GM19395 (cell line): ENCODE measurements around the gene FAM228B.
"Not testable (repeated sequence)": the region's sequence is repeated elsewhere in the genome, so short reads cannot be mapped to it uniquely, and the experiment has no call there.

Experiments
- ATAC-seq: cut with Tn5 transposase; IDR thresholded peaks from one replicate; pipeline ENCODE4 v1.9.1; 2021; ENCODE audit warnings: mild to moderate bottlenecking, moderate library complexity; ENCODE audit not compliant: unreplicated experiment

Gene FAM228B

GRCh38 chr2:24101992-24102391, 21.3 kb upstream of the FAM228B start:
- ATAC-seq = no peak

DNA sequence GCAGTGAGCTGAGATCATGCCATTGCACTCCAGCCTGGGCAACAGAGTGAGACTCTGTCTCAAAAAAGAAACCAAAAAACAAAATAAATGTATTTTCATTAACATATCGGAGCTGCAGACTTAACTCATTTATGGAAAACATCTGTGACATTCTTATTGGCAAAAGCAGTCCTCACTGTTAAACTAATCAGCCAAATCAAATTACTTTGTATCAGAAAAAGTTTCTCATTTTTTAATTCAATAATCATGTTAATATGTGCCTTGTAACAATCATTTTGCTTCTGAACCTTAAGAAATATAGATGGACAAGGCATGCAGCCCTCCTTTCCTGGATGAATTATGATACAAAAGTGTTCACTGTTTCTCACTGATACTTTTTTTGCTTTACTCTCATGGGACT, 20.6 kb upstream of the FAM228B start:
- no peak for ATAC-seq

DNA sequence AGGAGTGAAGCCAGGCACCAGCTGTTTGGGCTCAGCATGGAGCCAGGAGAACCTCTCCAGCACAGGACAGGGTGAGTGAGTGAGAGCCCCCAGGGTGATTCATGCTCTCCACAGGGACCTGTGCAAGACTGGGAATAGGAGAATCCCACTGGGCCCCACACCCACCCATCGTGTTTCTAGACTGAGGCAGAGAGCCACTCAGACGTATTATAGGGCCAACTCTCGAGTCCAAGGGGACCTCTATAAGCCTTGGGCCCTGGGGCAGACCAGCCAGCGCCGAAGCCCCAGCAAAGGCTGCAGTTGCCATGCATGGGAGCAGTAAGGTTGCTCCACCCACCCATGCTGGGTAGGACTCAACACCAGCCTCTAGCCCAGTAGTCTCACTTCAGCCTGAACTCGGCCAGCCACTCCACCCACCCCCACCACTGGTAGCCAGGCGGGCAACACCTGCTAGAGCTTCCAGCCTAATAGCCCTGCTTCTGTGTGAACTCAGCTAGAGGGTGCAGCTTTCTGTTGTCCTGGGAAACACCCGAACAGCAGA, 19.1 kb upstream of the FAM228B start:
- ATAC-seq = no peak

GRCh38 chr2:24104906-24105305, 18.4 kb upstream of the FAM228B start:
- ATAC-seq = no peak

DNA sequence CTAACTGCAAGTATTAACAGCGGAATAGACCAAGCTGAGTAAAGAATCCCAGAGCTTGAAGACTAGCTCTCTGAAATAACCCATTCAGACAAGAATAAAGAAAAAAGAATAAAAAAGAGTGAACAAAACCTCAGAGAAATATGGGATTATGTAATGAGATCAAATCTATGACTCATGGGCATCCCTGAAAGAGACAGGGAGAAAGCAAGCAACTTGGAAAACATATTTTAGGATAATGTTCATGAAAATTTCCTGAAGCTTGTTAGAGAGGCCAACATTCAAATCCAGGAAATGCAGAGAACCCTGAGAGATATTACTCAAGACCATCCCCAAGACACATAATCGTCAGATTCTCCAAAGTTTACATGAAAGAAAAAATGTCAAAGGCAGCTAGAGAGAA, 17.5 kb upstream of the FAM228B start:
- ATAC-seq = no peak

GRCh38 chr2:24106786-24107185, 16.5 kb upstream of the FAM228B start:
- ATAC-seq = no peak

DNA sequence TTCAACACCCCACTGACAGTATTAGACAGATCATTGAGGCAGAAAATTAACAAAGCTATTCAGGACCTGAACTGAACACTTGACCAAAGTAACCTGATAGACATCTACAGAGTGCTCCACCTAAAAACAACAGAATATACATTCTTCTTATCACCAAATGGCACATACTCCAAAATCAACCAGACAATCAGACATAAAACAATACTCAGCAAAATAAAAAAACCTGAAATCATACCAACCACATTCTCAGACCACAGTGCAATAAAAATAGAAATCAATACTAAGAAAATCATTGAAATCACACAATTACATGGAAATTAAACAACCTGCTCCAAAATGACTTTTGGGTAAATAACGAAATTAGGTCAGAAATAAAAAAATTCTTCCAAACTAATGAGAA, 15.9 kb upstream of the FAM228B start:
- no peak for ATAC-seq

- not testable (repeated sequence) for ATAC-seq
Measured at GRCh38 chr2:24109431-24109830, 13.8 kb upstream of the FAM228B start.

- no peak for ATAC-seq
Measured at GRCh38 chr2:24110660-24111303, 12.5 kb upstream of the FAM228B start.

DNA sequence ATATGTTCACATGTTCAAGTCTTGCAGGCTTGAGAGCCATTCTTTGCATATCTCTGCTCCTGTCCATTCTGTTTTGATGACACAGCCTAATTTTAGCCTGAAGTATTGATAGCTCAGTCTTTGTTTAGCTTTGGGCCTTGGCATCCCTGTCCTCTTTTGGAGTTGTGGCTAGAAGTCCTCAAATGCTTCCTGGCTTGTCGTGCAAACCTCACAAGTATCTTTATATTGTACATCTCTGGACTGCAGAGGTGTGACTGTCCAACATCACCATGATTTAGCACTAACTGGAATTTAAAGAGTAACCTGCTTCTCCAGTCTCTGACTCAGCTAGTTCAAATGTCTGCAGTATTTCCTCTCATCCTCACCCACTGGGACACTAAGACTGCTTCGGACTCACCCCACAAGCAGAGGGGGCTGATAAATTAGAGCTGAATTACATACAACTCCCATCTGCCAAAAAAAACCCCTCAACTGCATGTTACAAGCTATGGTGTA, 11.8 kb upstream of the FAM228B start:
- ATAC-seq = no peak

DNA sequence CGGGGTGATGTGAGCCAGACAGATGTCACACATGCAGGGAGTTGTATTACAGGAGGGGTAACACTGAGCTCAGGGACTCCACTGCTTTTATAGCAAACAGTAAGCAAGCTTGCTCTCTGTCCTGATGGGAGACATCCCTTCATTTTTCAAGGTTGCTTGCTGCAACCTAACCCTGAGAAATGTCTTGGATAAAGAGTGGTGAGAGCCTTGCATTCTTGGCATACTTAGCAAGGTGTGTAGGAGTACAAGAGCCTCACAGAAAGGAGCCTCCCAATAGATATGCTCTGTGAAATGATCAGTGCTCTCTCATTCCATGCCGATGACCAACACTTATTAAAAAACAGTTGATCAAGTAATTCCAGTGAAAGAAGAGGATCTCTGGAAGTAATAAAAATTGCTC, 8.2 kb upstream of the FAM228B start:
- ATAC-seq = no peak

DNA sequence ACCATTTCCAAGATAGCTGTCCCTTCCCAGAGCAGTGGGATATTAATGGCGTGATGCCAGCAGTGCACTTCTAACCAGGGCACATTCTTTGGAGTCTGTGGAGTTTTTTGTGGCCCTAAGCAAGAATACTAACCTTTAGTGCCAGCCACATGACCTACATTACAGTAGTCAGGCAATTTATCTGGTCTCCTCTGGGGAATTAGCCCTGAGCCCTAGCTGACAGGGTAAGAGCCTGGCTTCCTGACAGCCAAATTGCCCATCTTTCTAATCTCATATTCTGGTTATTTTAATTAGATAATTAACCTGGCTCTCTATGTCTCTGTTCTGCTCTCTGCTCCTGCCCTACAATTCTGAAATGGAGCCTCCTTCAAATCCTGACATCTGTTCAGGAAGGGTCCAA, 5.4 kb upstream of the FAM228B start:
- no peak for ATAC-seq

DNA sequence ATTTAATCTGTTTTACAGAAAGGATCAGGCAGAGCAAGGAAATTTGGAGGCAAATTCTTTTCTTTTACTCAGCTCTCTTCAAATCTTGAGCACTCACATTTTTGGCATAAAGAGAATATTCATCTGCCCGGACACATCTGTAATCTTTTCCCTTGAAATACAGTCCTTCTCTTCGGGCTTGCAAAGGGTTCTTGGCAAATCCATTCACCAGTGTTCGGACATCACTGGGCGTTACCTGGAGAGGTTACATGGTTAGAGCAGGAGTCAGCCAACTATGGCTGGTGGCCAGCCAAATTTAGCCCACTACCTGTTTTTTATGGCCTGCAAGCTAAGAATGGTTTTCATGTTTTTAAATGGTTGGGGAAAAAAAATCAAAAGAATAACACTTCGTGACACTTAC, 2.2 kb upstream of the FAM228B start:
- ATAC-seq = no peak

DNA sequence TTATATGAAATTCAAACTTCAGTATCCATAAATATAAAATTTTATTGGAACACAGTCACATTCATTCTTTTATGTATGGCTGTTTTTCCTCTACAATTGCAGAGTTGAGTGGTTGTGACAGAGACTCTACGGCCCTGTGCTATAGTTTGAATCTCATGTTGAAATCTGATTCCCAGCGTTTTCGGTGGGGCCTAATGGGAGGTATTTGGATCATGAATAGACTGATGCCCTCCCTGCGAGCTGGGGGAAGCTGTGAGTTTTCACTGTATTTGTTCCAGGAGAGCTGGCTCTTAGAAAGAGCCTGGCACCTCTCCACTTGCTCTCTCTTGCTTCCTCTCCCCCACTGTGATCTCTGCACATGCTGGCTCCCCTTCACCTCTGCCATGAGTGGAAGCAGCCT, 1.8 kb upstream of the FAM228B start:
- ATAC-seq = no peak

DNA sequence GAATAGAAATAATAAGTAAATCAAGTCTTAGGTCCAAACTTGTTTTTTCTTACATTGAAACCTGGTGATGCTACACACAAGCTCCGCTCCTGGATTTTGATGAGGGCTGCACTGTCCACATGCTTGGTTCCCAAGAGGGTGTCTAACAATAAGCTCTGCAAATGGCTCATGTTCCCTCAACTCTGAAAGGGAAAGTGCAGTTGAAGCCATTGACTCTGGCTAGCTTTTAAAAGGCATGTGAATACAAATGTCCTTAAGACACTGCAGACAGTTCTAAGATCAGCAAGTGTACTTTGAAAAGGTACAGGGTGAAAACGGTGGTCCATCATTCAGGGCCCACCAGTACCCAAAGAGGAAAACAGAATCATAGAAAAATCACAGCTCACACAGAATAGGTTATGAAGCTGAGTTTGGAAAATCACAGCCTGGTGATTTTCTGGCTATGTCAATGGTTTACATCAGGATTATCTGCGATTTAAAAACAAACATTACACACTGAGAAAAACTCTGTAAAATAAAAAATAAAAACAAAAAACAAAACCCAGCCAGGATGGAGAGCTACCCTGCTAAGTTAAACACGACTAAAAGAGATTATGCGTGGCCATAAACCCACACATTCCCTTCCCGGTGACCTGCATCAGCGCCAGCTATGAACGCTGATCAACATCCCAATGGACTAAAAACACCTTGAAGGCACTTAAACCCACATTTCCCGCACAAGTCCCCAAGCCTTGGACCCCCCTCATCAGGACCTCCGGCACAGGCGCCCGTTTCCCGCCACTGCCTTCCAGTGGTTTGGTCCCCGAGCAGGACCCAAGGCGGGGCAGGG, 689 bp upstream of the FAM228B start:
- ATAC-seq = no peak

DNA sequence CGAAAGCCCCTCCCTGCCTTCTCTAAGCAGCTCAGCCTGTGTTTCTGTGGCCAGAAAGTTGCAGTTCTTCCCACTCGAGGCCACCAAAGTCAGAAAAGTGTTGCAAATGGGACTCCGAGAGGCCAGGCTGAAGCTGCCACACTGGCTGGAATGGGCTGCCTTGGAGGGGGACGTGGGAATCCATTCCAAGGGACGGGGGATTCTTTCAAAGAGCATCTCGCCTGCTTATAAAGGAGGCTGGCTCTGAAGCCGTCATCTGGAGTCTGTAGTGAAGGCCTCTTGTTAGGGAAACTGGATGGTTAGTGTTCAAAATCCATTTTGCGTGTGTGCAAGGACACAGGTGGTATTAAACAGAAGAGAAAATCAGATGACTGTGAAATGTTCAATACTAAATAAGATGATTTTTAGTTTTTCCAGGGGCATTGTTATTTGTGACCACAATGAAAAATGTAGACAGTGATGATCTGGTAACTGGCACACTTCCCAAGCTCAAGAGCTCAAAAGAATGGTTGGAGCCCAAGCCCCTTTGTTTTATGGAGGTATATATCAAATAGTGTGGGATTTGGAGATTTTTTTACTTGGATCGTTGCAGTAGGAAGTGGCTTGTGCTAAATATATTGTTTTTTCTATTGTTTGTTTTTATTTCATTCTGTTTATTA, 782 bp downstream of the FAM228B start:
- peak; percentile 17 for ATAC-seq

DNA sequence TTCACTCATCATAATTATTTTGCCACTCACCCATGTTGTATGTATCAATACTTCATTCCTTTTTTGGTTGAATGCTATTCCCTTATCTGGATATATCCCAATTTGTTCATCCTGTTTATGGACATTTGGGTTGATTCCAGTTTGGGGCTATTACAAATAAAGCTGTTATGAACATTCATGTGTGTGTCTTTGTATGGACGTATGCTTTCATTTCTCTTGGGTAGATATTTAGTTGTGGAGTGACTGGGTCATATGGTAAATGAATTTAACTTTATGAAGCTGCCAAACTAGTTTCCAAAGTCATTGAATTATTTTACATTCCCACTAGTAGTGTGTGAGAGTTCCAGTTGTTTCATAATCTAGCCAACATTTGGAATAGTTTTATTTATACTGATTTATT, 2.7 kb downstream of the FAM228B start:
- ATAC-seq = no peak

GRCh38 chr2:24132543-24132942, 9.3 kb downstream of the FAM228B start:
- no peak for ATAC-seq

DNA sequence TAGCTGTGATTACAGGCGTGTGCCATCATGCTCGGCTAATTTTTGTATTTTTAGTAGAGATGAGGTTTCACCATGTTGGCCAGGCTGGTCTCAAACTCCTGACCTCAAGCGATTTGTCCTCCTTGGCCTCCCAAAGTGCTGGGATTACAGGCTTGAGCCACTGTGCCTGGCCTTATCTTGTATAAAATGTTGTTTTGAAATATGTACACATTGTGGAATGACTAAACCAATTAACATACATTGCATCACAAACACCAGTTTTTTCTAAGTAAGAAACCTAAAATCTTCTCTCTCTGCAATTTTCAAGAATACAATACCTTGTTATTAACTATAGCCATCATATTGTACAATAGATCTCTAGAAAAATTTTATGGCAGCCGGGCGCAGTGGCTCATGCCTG, 17.0 kb downstream of the FAM228B start:
- ATAC-seq = not testable (repeated sequence)

DNA sequence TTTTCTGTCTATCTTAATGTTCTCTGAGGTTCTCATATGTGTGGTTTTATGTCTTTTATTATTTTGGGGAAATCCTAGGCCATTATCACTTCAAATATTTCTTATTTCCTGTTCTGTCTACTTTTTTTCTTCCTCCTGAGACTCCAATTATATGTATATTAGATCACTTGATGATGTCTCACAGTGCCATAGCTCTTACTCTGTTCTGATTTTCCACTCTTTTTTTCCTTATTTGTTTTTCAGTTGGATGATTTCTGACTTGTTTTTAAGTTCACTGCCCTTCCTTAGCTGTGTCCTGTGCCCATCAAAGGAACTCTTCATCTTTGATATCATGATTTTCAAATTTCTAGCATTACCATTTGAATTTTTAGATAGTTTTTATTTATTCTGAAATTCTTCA, 24.1 kb downstream of the FAM228B start:
- no peak for ATAC-seq

DNA sequence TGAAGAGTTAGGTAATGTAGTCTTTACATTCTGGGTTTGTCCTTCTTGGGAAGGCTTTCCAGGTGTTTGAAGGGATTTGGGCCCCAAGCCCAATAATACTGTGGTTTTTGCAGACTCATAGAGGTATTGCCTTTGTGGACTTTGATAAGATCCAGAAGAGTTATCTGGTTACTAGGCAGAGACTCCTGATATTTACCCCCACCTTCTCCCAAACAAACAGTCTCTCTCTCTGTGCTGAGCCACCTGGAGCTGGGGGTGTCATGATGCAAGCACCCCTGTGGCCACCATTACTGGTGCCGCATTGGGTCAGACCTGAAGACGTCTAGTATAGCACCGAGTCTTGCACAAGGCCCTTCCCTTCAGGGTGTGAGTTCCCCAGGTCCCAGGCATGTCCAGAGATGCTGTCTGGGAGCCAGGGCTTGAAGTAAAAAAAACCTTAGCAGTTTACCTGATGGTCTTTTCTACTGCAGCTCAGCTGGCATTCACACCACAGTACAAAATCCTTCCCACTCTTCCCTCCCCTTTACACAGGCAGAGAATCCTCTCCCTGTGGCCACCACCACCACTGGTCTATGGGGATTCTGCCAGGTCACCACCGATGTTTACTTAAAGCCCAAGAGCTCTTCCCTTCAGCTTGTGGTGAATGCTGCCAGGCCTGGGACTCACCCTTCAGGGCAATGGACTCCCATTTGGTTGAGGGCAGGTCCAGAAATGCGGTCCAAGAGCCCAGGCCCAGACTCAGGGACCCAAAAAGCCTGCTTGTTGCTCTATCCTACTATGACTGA, 29.3 kb downstream of the FAM228B start:
- ATAC-seq = no peak
